ENCODE measurements around the gene SLC22A16. TPM values are rescaled to one million over a fixed set of nuclear protein-coding genes. Genes with fewer than 3 reads are reported as not detected.
"Not testable (repeated sequence)": the region's sequence is repeated elsewhere in the genome, so short reads cannot be mapped to it uniquely, and the experiment has no call there.

SLC22A16 gene
- total and polyA plus RNA-seq, 11 donors: 0.25 to 2.4 (median 1.3) TPM; not detected in 7

DNA sequence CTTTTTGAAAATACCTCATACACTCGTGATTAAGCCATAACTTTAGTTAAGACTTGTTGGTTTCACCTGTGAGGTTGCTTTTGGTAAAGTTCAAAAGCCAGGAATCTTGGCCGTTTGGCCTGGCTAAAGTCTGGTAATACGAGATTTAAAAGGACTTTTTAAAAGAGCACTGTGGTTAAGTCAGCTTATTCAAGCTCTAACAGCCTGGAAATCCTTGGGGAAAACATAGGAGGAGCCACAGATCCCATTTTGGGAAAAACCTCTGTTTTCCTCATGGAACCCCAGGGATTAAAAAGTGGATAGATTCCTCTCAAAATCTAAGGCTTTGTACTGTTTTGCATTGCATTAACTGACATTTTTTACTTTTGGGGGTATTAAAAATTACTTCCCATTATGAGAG, 13.7 kb upstream of the SLC22A16 start:
- no peak for DNase-seq
- WGBS, 4 donors: 40 to 70% (median 54%) methylated on average over 3 of the region's 3 CpGs
- Histone ChIP-seq H3K27me3 (peaks cover 0 to 2% (median 0%) of the 10 kb centered on the region in 9 donors), H3K4me3 (no peak overlapping the region), H3K4me1 (peaks cover 0 to 7% (median 0%) of the 10 kb centered on the region in 12 donors), H3K9me3 (no peaks in the 10 kb centered on the region), H3K36me3 (no peaks in the 10 kb centered on the region), H3K27ac (no peak overlapping the region)
- intact Hi-C loops (cut with DNase I): no loop called here
- no peak for ATAC-seq
- TF ChIP-seq POLR2A (IDR thresholded peaks at IDR 0.05): no peak

DNA sequence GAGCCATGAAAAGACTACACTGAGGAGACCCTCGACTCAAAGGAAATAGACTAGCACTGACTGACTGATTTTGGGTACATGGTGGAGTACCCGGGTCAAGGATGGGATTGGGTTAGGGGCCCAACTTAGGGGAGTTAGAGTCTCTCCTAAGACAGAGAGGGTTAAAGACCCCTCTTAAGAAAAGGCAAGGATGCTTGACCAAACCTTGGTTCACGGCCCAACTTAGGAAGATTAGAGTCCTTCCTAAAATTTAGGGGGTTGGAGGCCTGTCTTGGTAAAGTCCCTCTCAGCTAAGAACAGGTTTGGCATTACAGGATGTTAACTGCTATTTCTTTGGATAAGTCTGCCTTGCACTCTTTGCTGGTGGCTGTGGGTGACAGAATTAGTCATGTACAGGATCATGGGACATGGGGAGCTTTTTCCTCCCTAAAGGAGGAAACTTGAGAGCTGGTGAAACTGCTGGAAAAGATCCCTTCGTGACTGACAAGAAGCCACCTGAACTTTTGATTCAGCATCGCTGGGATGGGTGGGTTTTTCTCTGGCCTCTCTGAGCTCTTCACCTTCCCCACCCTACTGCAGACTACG, 12.3 kb upstream of the SLC22A16 start:
- TF ChIP-seq POLR2A (IDR thresholded peaks at IDR 0.05) (no peak), CTCF (IDR thresholded peaks at IDR 0.05) (no peak)
- Histone ChIP-seq H3K9me3 (no peaks in the 10 kb centered on the region), H3K27ac (no peak overlapping the region), H3K36me3 (no peaks in the 10 kb centered on the region), H3K4me3 (no peak overlapping the region), H3K4me1 (peaks cover 0 to 18% (median 0%) of the 10 kb centered on the region in 12 donors), H3K27me3 (no peaks in the 10 kb centered on the region)
- ATAC-seq: no peak
- intact Hi-C loops (cut with DNase I): no loop called here
- 88 to 94% (median 93%) methylated on average over 6 of the region's 6 CpGs for WGBS, 4 donors
- DNase-seq: no peak

- ATAC-seq; H3K36me3 ChIP-seq; H3K27me3 ChIP-seq; H3K27ac ChIP-seq; H3K4me3 ChIP-seq; H3K9me3 ChIP-seq; DNase-seq; intact Hi-C loops (cut with DNase I): not testable (repeated sequence)
- WGBS, 4 donors: 78 to 94% (median 90%) methylated on average over 3 of the region's 3 CpGs
- H3K4me1 ChIP-seq: peaks cover 0 to 18% (median 0%) of the 10 kb centered on the region in 12 donors
Measured at GRCh38 chr6:110487968-110488381, 11.6 kb upstream of the SLC22A16 start.

- Histone ChIP-seq H3K27ac (no peak overlapping the region), H3K4me3 (no peak overlapping the region), H3K4me1 (peaks cover 0 to 18% (median 0%) of the 10 kb centered on the region in 12 donors), H3K9me3 (no peaks in the 10 kb centered on the region), H3K27me3 (no peaks in the 10 kb centered on the region), H3K36me3 (no peaks in the 10 kb centered on the region)
- WGBS, 4 donors: 77 to 100% (median 82%) methylated on average over 1 of the region's 1 CpG
- no peak for DNase-seq
- no peak for TF ChIP-seq POLR2A (IDR thresholded peaks at IDR 0.05)
- TF ChIP-seq CTCF (IDR thresholded peaks at IDR 0.05): no peak
- intact Hi-C loops (cut with DNase I): no loop called here
- ATAC-seq: no peak
Measured at GRCh38 chr6:110486756-110487155, 10.3 kb upstream of the SLC22A16 start.

- no peaks in the 10 kb centered on the region for H3K27me3 ChIP-seq
- peaks cover 0 to 18% (median 0%) of the 10 kb centered on the region in 12 donors for H3K4me1 ChIP-seq
- peak in 1 of 4 donors; percentile 24 for ATAC-seq
- H3K9me3 ChIP-seq: peaks cover 0 to 8% (median 0%) of the 10 kb centered on the region in 12 donors
- no peak for DNase-seq
- H3K27ac ChIP-seq: no peak overlapping the region
- no peaks in the 10 kb centered on the region for H3K36me3 ChIP-seq
- TF ChIP-seq POLR2A (IDR thresholded peaks at IDR 0.05) (no peak), CTCF (IDR thresholded peaks at IDR 0.05) (no peak)
- intact Hi-C loops (cut with DNase I): no loop called here
- WGBS, 4 donors: 38 to 57% (median 44%) methylated on average over 5 of the region's 5 CpGs
- H3K4me3 ChIP-seq: no peak overlapping the region
Measured at GRCh38 chr6:110485491-110485890, 9.1 kb upstream of the SLC22A16 start.

All from heart left ventricle (tissue), 16 donors.